Chondrocyte (in vitro differentiated cells): Measurements from ENCODE around the gene EPN1. TPM values are rescaled to one million over a fixed set of nuclear protein-coding genes. Genes with fewer than 3 reads are reported as not detected.
A peak's percentile ranks its signal among the peaks of the same experiment; 100 is the strongest.

Experiments
- DNase-seq: peaks from one replicate; pipeline ENCODE4 v3.0.0; 2021; ENCODE audit warnings: mixed read lengths, low spot score
- H3K27ac Mint-ChIP-seq: one replicate; pipeline ENCODE4 v1.8.0; 2021; ENCODE audit warnings: mild to moderate bottlenecking, moderate library complexity, mixed read lengths; ENCODE audit not compliant: unreplicated experiment
- H3K27me3 Mint-ChIP-seq: 2 replicates; pipeline ENCODE4 v1.8.0; 2021; ENCODE audit warnings: low read depth, mixed read lengths
- H3K36me3 Mint-ChIP-seq: 2 replicates; pipeline ENCODE4 v1.8.0; 2021; ENCODE audit warnings: low read depth, mixed read lengths
- H3K4me1 Mint-ChIP-seq: 2 replicates; pipeline ENCODE4 v1.8.0; 2021; ENCODE audit warnings: low read depth, mild to moderate bottlenecking, mixed read lengths
- H3K4me3 Mint-ChIP-seq: one replicate; pipeline ENCODE4 v1.8.0; 2021; ENCODE audit warnings: mild to moderate bottlenecking, moderate library complexity, mixed read lengths; ENCODE audit not compliant: unreplicated experiment
- H3K9me3 Mint-ChIP-seq: 2 replicates; pipeline ENCODE4 v1.8.0; 2021; ENCODE audit warnings: low read depth, mixed read lengths
- total RNA-seq: library from RNA; stranded (reverse); gene quantifications from 3 replicates; pipeline ENCODE4 v1.2.1, GENCODE V29; 2021
- TF ChIP-seq, protein P1 (sequence below): fragments of 200-600 bp; sonication (generic); IDR thresholded peaks from 2 replicates; pipeline ENCODE4 v1.5.0; 2021; ENCODE audit warnings: antibody characterized with exemption, mild to moderate bottlenecking, moderate library complexity

EPN1 gene
- total RNA-seq, 1 donor from 2014 or later: 124 TPM

DNA sequence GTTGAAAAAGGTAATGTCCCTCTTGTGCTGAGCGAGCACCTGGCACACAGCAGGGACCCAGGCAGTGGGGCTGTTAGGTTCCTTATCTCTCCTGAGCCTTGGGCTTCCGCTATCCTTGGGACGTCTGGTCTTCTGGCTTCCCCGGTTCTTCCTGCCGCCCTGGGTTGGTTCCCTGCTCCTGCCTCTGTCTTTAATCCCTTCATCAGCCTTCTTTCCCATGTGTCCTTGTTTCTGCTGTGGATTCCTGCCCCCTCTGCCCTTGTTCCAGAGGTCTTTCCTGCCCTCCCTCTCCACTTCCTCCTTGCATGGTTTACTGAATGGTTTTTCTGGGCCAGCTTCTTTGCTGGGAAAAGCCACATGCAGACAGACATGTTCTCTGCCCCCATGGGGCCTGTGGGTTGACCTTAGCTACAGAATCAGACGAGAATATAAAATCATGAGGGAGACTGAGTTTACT, 2.6 kb downstream of the EPN1 start:
- Mint-ChIP-seq H3K27ac (peak overlapping the region; percentile 23), H3K4me3 (no peak overlapping the region), H3K27me3 (no peaks in the 10 kb centered on the region), H3K36me3 (peaks cover 14% of the 10 kb centered on the region), H3K9me3 (no peaks in the 10 kb centered on the region), H3K4me1 (peaks cover 37% of the 10 kb centered on the region)
- DNase-seq: no peak
- TF ChIP-seq, protein P1, sequence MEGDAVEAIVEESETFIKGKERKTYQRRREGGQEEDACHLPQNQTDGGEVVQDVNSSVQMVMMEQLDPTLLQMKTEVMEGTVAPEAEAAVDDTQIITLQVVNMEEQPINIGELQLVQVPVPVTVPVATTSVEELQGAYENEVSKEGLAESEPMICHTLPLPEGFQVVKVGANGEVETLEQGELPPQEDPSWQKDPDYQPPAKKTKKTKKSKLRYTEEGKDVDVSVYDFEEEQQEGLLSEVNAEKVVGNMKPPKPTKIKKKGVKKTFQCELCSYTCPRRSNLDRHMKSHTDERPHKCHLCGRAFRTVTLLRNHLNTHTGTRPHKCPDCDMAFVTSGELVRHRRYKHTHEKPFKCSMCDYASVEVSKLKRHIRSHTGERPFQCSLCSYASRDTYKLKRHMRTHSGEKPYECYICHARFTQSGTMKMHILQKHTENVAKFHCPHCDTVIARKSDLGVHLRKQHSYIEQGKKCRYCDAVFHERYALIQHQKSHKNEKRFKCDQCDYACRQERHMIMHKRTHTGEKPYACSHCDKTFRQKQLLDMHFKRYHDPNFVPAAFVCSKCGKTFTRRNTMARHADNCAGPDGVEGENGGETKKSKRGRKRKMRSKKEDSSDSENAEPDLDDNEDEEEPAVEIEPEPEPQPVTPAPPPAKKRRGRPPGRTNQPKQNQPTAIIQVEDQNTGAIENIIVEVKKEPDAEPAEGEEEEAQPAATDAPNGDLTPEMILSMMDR: no peak

DNA sequence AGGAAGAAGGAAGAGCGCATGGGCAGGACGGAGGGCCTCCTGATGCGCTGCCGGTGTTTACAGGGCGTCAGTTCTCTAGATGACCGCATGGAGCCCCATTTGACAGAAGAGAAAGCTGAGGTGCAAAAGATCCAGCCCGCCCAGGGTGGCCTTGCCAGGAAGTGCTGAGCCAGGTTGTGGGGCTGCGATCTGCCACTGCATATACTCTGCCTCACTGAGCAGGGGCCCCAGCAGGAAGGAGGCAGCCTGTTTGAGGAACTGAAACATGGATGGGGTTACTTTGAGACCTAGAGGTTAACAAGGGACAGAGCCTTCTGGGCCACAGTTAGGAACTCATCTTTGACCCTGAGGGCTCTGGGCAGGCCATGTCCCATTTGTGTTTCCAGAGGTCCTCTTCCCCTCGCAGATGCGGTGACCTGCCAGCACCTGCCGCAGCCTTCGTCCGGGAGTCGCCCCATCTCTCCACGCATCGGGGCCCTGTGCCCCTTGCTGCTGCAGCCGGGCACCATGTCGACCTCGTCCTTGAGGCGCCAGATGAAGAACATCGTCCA, 3.2 kb downstream of the EPN1 start:
- Mint-ChIP-seq H3K27ac (no peak overlapping the region), H3K9me3 (no peaks in the 10 kb centered on the region), H3K27me3 (no peaks in the 10 kb centered on the region), H3K4me3 (no peak overlapping the region), H3K36me3 (peaks cover 14% of the 10 kb centered on the region), H3K4me1 (peaks cover 37% of the 10 kb centered on the region)
- TF ChIP-seq, protein P1: no peak
- DNase-seq: peak; percentile 85

DNA sequence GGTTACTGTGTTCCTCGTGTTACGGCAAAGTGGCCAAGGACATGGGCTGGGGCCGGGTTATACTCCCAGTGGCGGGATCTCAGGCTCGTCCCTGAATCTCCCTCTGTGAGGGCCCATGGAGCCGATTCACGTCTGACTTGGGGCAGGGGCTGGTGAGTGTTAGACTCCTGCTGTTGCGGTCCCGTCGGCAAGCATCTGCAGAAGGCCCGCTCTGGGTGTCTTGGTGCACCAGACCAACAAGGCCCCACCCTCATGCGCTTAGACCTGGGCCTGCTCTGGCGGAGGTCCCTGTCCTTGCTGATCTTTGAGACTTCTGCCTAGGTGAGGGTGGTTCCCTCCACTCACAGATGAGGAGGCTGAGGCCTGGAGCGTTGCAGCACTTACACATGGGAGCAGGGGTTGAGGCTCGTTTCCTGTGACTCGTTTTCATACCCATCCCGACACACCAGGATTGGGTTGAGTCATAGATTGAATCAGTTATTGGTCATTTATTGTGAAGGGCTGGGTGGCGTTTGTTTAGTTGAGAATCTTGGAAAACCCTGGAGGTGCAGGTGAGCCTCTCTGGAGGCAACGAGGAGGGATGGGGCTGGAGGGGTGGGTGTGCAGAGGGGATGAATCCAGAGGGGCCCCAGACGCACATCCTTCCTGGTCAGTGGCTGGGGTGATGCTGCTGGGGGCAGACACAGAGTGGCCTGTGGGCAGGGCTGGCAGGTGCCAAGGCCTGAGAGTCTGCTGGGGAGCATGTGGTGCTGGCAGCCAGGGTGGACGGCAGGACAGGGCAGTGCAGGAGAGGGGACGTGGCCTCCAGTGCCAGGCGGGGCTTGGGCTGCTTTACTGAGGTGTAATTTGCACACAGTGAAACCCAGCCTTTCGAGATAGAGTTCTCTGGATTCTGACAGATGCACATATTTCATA, 4.6 kb downstream of the EPN1 start:
- peak; percentile 84 for DNase-seq
- H3K9me3 Mint-ChIP-seq: no peaks in the 10 kb centered on the region
- H3K4me3 Mint-ChIP-seq: no peak overlapping the region
- no peak overlapping the region for H3K27ac Mint-ChIP-seq
- H3K27me3 Mint-ChIP-seq: no peaks in the 10 kb centered on the region
- TF ChIP-seq, protein P1: no peak
- peaks cover 26% of the 10 kb centered on the region for H3K4me1 Mint-ChIP-seq
- H3K36me3 Mint-ChIP-seq: peaks cover 11% of the 10 kb centered on the region

DNA sequence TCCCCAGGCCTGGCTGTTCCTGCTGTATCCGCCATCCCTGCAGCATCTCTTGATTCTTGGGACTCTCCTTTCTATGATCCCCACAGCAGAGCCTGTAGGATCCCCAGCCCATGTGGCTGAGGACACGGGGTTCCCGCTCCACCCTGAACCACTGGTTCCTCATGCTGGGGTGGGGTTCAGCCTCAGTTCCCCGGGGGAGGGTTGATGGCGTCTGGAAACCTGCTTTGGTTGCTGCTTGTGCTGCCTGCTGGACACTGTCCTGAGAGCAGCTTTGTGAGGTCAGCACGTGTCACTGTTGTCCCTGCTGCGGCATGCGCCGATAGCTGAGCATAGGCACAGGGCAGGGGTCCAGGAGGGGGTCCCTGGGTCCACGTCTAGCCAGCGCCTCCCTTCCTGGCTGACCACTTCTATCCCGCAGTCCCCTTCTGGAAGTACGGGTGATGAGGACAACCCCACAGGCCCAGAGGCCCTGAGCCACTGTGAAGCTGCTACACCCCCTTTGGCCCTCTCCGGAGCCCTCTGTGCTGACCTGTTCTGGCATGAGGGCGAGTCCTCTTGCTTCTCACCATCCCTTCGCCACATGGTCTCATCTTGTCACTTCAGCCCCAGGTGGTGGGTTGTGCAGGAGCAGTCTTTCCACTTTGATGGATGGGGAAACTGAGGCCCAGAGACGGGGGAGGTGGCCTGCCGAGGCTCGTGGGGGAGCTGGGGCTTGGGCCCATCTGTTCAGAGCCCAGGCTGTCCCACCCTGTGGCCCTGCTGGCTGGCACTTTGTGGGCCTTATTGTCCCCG, 5.5 kb downstream of the EPN1 start:
- peak; percentile 66 for DNase-seq
- Mint-ChIP-seq H3K4me3 (no peak overlapping the region), H3K9me3 (no peaks in the 10 kb centered on the region), H3K36me3 (peaks cover 10% of the 10 kb centered on the region), H3K27me3 (no peaks in the 10 kb centered on the region), H3K4me1 (peaks cover 24% of the 10 kb centered on the region), H3K27ac (no peak overlapping the region)
- TF ChIP-seq, protein P1: no peak
